RCC 7860 (cell line): Measurements from ENCODE around the gene ZSCAN1.
"Not testable (repeated sequence)": the region's sequence is repeated elsewhere in the genome, so short reads cannot be mapped to it uniquely, and the experiment has no call there.

ENCODE experiments used
- DNase-seq: peaks from one replicate; pipeline ENCODE4 v3.0.0-alpha.2; 2015; ENCODE audit warnings: low spot score
- FAIRE-seq: peaks from 2 replicates; lab custom pipeline; 2012; peaks lifted over from hg19 to GRCh38; lab: Jason Lieb, UNC

Gene ZSCAN1, protein sequence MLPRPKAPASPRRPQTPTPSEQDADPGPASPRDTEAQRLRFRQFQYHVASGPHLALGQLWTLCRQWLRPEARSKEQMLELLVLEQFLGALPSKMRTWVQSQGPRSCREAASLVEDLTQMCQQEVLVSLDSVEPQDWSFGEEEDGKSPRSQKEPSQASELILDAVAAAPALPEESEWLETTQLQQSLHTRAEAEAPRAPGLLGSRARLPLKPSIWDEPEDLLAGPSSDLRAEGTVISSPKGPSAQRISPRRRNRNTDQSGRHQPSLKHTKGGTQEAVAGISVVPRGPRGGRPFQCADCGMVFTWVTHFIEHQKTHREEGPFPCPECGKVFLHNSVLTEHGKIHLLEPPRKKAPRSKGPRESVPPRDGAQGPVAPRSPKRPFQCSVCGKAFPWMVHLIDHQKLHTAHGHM

DNA sequence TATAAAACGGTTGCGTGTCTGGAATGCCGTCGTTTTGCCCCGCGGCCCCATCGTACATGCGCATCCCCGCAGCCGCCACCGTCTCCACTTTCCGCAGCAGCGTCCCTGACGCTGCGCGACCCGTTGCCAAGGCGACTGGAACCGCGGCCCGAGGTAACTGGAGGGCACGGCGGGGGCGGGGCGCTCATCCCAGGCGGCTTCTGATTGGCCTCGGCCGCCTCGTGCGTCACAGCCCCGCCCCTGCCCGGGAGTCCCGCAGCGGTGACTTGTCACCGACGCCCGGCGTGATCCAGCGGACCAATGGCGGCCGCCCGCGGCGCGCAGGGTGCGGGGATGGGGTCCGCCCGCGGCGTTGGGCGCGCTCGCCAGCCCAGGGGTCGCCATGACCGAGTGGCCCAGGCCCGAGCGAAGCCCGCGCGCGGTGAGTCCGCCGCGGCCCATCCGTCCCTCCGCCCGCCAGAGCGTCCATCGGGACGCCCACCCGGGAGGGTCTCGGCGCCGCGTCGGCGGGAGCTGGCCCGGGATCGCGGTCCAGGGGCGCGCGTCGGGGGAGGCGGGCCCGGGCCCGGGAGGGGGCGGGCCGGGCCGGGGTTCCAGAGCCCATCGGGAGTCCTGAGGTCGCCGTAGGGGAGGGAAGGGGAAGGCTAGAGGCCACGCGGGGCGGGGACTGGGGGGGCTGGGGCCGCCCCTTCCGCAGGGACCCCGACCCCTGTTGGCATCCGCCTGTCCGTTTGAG lies at the start of gene ZSCAN1:
Gene ZSCAN1, plus strand, starts transcription at position 285 of the 736 bp plus-strand sequence. CDS start 3,812 bp downstream, outside the sequence.
- FAIRE-seq: no peak
- DNase-seq: no peak

DNA sequence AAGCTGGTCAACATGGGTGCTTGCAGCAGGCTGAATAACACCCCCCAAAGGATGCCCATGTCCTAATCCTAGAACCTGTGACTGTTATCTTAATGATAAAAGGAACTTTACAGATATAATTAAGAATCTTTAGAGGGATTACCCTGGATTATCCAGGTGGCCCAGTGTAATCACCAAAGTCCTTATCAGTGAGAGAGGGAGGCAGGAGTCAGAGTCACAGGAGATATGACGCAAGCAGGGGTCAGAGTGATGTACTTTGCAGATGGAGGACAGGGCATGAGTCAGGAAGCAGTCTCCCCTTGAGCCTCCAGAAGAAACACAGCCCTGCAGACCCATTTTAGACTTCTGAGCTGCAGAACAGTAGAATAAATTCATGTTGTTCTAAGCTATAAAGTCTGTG lies 41.0 kb upstream of the ZSCAN1 start:
- FAIRE-seq (no peak), DNase-seq (no peak)

DNA sequence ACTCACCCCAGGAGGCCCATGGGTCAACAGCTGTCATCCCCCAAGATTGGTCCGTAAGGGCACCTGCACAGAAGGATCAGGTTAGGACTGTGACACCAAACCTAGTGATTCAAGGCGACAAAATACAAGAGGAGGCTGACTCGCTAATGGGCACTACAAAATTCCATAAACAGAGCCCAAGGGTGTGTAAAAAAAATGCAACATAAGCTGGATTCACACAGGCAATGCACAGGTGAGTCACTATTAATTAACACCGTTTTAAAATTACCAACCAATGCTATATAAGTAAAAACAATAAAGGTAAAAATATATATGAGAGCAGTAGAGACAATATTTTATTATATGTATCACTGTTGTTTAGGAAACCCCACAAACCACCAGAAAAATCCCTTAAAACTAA lies 33.1 kb upstream of the ZSCAN1 start:
- DNase-seq: no peak

DNA sequence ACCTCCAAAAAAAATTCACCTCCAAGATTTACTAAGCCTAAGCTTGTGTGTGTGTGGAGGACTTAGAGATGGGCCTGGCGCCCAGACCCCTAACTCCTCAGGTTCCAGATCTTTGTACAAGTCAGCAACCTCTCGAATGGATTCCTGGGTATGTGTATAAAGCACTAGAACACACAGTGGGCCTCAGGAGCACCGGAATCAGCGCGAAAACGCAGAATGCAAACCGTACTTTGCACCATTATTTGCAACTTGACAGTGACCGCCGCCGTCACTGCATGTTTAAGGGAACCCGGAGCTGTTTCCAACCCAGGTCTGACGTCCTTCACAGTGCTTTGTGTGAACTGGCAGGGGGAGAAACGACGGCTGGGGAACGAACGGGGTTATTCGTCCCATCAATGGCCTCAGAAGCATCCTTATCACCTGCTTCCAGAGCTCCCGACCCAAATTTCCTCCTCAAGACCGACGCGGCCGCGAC lies 31.9 kb upstream of the ZSCAN1 start:
- FAIRE-seq (no peak), DNase-seq (no peak)

More for the DNA sequence above, 33.1 kb upstream of the ZSCAN1 start:
- no peak for FAIRE-seq

DNA sequence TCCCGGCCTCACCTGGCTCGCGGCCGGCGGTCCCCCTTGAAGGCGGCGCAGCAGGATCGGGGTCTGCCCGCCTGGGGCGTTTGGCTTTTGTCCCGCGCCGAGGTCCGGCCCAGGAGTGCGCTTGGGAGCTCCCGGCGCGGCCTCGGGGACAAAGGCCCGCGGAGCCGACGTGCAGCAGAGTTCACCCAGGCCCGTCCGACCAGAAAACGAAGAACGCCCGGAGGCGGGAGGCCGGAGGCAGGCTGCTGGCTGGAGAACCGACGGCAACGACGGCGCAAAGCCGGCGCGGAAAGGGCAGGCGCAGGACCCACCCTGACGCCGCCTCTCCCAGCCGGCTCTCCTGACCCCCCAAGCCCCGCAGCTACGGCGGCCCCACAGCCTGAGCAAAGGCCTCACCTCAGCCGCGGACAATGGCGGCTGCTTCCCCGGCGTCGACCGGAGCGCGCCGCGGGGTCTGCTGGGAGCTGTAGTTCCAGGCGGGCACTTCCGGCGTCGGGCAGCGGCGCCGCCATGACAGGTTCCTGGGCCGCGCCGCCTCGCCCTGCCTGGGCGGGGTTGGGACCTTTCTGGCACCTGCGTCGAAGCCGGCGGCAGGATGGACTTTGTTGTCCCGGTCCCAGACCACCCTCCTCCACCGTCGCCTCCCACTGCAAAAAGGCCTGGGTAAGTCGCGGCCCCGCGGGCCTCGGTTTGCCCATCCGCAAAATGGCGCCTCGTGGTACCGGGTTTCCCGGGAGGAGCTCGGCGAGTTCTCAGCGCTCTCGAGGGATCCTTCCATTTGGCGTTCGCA lies 31.2 kb upstream of the ZSCAN1 start, which contains the start of gene ZNF606:
Gene ZNF606, minus strand, starts transcription at position 437 of the 790 bp plus-strand sequence. CDS start 1,501 bp downstream, outside the sequence.
- no peak for FAIRE-seq
- DNase-seq: peak; percentile 56

DNA sequence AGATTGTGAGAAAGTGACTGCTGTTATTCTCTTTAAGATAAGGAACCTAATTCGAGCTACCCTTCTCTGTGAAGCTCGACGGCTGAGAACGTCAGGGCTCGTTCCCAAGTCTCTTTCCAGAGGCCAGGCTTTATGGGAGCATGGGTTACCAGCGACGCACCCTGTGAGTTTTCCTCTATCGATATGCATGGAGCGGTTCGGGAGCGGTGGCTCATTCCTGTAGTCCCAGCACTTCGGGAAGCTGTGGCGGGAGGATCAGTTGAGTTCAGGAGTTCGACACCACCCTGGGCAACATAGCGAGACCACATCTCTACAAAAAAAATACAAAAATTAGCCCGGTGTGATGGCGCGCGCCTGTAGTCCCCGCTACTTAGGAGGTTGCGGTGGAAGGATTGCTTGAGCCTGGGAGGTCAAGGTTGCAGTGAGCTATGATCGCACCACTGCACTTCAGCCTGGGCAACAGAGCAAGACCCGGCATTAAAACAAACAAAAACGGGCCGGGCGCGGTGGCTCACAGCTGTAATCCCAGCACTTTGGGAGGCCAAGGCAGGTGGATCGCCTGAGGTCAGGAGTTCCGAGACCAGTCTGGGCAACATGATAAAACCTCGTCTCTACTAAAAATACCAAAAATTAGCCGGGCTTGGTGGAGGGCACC lies 30.5 kb upstream of the ZSCAN1 start:
- no peak for DNase-seq
- no peak for FAIRE-seq

DNA sequence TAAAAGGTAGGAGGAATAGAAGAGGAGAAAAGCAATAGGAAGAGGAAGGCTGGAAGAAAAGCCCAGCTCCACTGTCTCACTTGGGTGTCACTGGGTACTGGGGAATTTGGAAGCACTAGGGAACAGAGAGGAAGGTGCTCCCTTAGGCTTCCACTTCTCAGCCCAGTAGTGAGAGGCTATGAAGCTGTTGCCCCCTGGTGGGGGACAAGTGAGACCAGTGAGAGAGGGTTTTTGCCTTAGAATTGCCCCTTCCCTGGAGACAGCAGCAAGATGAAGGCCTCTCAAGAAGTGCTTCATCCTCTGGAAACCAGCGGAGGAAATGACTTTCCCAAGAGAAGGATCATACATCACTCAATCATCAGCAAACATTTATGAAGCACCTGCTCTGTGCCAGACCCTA lies 26.5 kb upstream of the ZSCAN1 start:
- DNase-seq (no peak), FAIRE-seq (no peak)

DNA sequence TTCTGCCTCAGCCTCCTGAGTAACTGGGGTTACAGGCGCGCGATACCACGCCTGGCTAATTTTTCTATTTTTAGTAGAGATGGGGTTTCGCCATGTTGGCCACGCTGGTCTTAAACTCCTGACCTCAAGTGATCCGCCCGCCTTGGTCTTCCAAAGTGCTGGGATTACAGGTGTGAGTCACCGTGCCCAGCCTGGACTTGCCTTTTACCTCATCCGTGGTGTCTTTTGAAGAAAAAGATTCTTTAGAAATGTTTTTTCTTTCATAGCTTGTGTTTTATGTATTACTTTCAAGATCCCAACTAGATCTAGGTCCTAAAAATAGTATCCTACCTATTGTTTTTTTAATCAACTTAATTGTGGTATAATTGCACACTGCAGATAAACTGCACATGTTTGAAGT lies 24.9 kb upstream of the ZSCAN1 start:
- DNase-seq, FAIRE-seq: not testable (repeated sequence)

DNA sequence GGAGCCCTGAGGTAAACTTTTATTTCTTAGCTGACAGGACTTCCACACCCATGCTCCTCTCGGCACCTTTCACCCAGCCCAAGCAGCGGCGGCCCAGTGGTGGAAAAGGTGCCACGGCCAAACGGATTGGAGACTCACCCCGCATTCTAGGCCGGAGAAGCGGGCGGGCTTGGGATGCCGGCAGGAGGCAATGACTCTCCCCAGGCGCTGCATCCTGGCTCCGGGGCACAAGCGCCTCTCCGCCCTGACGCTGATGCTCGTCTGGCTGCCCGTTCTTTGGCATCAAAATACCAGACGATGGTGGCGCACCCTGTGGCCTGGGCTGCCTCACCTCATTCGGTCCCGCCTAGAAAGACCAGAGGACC lies 24.5 kb upstream of the ZSCAN1 start:
- no peak for FAIRE-seq
- no peak for DNase-seq

DNA sequence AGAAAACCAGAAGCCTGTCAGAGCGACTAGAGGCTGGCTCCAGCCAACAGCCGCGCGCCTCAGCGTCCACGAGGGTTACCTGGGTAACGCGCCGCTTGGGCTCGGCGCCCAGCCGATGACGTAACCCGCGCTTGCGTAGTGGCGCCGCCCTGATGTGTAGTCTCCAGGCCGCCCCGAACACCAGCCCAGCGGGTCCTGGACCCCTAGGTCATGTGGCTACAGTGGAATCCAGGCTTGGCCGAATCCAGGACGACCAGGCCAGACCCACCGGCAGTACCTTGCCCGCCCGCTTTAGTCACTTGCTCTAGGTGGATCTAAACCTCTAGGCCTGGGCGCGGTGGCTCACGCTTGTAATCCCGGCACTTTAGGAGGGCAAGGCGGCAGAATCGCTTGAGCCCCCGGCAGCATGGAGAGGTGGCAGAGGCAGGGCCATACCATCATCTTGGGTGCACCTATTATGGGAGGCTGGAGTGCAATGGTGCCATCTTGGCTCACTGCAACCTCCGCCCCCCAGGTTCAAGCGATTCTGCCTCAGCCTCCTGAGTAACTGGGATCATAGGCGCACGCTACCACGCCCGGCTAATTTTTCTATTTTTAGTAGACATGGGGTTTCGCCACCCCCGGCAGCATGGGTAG lies 24.0 kb upstream of the ZSCAN1 start:
- DNase-seq: no peak
- no peak for FAIRE-seq

DNA sequence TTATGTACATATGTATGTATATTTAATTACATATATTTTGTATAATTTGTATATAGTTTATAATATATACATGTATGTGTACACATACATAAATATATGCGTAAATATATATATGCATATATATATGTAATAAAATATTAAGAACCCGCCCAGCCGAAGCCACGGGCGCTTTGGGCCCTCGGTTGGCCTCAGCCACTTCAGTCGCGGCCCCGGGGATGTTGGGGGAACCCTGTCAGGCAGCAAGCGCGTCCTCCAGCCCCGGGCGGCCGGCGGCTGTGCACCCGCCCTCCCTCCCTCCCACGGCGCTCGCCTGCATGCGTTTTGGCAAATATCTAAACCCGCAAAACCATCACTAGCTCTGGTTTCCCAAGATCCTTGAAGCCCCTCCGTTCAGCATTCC lies 23.3 kb upstream of the ZSCAN1 start:
- FAIRE-seq (no peak), DNase-seq (no peak)

DNA sequence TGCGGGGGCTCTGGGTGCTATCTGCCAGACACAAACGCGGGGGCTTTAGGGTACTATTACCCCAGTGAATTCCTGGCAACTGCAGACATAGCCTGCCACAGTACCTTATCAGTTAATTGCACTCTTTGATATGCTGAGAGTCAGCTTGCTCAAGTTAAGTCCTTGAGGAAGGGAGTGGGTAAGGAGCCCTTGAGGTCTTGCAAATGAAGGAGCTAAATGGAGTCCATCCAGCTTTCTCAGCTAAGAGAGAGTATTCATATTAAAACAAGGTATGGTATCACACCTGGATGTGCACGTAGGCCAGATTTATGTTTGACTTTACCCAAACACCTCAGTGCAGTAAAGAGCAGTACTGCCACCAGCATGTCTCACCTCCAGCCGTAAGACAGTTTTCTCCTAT lies 19.7 kb upstream of the ZSCAN1 start:
- no peak for DNase-seq
- FAIRE-seq: no peak

DNA sequence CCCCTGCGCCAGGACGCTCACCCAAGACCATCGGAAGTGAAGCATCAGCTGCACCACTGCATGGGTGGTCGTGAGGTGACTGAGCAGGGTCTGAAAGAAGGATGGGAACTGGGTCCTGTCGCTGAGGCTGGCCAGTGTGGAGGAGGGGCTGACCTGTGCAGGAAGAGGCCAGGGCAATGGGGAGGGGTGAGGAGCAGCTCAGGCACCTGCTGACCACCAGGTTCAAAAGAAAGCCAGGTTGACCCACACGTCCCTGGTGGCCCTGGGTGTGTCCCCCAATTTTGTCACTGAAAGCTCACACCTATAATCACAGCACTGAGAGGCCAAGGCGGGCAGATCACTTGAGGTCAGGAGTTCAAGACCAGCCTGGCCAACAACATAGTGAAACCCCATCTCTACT lies 13.7 kb upstream of the ZSCAN1 start:
- FAIRE-seq (no peak), DNase-seq (no peak)

DNA sequence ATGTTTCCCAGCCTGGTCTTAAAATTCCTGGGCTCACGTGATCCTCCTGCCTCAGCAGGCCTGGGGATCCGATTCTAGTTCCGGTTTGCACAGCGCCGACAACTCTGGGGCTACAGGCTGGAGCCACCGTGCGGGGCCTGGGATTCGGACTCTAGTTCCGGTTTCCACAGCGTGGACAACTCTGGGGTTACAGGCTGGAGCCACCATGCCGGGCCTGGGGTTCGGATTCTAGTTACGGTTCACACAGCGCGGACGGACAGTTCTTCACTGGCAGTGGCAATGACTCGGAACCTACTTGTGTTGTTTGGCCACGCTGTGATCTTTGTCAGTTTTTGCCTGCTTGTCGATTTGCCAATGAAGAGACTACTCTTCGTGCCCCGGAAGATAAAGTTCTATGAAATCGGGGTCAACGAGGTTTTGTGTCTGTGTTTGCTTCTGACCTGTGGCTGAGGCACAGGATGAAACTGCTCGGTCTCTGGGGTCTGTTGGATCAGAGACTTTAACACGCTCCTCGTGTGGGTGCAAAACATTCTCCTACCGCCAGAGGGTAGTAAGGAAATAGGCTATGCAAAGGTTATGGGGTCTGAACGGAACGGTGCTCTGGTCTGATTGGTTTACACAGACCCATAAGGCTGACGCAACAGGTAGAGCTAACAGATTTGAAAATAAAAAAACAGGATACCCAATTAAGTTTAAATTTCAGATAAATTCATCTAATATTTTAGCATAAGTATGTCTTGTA lies 12.1 kb upstream of the ZSCAN1 start:
- DNase-seq (peak; percentile 15), FAIRE-seq (no peak)

DNA sequence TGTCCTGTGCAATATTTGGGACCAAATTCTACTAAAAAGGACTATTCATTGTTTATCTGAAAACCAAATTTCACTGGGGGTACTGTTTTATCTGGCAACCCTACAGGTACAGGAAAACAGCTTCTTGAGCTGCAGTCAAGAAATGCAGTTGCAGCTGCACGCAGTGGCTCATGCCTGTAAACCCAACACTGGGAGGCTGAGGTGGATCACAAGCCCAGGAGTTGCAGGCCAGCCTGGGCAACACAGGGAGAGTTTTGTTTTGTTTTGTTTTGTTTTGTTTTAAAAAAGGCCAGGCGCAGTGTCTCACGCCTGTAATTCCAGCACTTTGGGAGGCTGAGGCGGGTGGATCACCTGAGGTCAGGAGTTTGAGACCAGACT lies 11.6 kb upstream of the ZSCAN1 start:
- DNase-seq (no peak), FAIRE-seq (no peak)

DNA sequence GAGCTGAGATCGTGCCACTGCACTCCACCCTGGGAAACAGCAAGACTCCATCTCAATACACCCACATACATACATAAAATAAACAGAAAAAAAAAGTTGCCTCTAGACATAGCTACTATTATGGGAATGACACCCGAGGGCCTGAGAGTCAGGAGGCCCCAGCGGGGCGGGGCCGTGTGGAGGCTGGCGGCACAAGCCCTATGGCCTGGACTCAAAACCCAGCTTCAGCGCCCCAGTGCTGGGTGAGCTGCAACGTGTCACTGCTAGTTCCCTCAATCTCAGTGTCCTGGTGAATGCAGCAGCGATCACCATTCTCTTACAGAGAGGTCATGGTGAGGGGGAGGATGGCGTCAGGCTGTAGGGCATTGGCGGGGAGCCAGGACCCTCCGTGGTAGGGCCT lies 9.2 kb upstream of the ZSCAN1 start:
- DNase-seq: no peak
- FAIRE-seq: no peak

DNA sequence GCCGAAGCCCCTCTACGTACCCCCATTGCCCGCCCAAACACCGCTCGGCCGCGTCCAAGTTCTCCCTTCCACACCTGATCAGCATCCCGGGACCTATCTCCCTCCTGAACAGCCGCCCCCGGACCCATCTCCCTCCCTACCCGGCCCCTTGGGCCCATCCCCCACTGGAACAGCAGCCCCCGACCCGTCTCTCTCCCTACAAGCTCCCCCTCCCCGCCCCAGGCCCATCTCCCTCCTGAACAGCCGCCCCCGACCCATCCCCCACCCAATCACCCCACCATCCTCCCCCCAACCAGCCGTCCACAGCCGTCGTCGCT lies 610 bp downstream of the ZSCAN1 start:
- no peak for FAIRE-seq
- DNase-seq: no peak

DNA sequence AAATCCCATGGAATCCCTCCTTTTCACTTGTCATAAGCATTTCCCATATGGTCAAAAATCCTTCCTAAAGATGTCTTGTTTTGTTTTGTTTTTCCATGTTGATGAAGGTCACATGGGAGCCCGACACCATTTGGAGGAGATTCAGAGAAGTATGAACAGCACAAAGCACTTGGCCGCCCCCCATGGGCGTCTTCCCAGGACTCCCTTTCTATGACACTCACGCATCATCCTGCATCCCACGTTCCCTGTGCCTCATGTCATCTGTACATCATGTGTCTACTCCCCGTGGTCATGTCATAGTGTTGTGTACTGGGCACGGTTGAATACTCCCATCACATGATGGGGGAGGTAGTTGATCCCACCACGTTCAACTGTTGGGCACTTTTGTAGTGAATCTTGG lies 2.0 kb downstream of the ZSCAN1 start:
- DNase-seq (no peak), FAIRE-seq (no peak)

DNA sequence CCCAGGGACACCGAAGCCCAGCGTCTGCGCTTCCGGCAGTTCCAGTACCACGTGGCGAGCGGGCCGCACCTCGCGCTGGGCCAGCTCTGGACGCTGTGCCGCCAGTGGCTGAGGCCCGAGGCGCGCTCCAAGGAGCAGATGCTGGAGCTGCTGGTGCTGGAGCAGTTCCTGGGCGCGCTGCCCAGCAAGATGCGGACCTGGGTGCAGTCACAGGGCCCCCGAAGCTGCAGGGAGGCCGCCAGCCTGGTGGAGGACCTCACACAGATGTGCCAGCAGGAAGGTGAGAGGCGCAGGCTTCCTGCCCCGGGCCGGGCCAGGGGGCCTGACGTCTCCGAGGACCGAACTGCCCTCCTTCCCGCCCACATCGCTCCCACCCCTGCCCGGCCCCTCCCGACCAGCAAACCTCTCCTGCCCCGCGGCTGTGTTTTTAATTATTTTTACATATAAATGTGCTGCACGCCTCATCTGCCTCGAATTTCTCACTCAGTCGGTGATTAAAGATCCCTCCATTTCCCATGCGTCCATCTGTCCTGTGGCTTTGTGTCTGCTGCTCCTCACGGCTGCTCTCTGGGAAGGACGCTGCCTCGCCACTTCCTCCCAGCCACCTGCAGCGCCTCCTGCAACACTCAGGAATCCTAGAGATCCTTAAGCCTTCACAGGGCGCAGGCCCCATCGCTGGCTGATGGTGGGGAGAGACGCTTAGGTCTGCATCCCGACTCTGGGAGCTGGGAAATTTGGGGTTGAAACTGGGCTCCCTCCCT lies 4.3 kb downstream of the ZSCAN1 start:
- DNase-seq (no peak), FAIRE-seq (no peak)
